GM19328 (cell line): Measurements from ENCODE around the gene EFCAB7.
A peak's percentile ranks its signal among the peaks of the same experiment; 100 is the strongest.

Experiments used
- ATAC-seq: cut with Tn5 transposase; IDR thresholded peaks from one replicate; pipeline ENCODE4 v1.9.1; 2021; ENCODE audit warnings: mild to moderate bottlenecking, moderate library complexity; ENCODE audit not compliant: unreplicated experiment

EFCAB7 gene

DNA sequence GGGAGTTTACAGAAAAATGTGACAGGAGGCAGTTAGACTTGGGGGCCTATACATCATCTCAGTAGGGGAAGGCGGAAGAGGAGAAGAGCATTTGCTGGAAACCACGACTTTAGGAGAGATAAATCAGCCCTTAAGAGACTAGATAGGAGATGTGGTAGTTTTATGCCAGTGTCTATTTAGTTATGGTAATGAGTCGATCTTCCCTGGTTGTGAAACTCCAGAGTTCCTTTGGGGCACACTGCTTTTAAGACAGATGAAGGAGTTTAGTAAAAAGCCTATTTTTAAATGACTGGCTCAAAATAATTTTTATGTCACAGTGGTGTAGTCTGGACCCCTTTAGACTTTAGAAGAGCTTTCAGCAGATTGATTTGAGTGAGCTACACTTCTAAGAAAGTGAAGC is 77.7 kb downstream of the EFCAB7 start:
- ATAC-seq = no peak

DNA sequence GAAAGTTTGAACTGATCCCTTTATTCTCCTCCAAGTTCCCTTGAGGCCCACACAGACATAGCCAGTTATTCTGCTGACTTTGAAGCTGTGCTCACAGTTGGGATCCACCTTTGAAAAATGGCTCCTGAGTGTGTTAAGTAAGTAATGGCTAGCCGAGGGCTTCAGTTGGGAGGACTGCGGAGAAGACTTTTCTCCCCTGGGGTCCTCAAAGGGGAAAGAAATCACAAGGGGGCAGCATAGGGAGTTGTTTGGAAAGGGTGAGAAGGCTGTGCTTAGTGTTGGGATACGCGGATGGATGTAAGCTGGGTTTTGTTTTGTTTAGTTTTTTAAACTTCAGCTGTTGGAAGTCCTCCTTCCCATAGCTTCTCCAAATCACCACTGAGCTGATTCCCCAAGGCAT is 78.1 kb downstream of the EFCAB7 start:
- no peak for ATAC-seq

DNA sequence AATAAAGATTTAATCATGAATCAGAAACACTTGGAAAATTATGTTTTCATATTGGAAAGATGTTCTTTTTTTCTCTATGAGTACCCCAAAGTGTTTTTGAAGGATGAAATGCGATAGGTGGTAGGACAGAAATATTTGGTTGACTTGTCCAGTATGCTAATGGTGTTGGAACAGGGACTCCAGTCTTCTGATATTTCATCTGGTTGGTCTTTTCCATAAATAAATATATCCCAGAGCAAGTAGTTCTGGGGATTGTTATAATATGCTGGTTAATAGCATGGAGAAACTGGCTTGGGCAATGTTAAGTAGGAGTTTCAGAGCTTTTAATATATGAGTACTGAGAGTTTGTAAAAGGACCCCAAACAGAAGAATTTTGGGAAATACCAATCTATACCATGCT is 78.6 kb downstream of the EFCAB7 start:
- ATAC-seq = no peak

DNA sequence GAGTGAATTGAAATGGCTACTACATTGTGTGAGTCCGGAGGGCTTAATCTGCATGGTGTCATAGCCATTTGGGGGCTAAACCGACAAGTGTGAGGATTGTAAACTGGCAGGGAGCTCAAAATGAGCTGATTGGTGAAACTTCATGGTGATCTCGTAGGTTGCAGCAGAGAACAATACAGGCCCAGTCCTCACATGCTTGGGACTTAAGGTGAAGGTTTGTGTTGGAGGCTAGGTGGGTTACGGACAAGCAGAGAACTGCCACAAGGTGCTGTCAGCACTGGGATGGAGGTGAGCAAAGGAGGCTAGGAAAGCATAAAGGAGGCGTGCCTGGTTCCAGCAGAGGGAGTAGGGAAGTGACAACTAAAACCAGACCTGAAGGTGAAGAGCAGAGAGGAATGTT is 79.3 kb downstream of the EFCAB7 start:
- no peak for ATAC-seq

DNA sequence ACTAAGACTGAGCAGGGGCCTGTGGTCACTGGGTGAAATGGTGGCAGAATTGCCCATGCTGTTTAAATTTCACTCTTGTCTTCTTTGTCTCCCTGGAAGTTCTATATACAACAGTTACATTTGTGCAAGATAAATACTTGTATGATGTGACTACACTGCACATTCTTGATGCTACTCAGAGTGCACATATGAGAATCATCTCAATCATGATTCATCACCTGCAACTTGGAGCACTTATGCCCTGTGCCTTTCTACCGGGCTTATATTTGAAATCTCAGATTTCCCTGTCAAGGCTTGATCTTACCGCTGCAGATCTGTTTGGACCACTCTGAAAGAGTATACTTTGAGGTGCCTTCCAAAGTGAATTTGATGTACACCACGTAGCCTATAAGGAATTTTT is 80.5 kb downstream of the EFCAB7 start:
- ATAC-seq = no peak

DNA sequence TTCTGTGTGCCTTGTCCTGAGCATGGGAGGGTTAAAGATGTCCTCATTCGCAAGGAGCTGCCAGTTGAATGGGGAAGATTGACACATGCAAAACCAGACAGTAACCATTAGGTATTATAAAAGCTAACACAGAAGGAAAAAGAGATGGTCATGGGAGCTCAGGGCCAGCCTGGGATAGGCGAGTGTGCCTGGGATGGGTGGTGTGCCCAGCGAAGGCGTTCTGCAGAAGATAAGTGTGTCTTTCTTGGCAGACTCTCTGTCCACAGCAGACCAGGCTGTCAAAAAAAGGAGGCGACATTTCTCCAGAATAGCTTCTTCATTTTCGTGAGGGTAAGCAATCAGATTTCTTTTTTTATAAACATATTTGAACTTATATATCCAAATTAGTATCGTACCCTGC is 84.0 kb downstream of the EFCAB7 start:
- no peak for ATAC-seq

DNA sequence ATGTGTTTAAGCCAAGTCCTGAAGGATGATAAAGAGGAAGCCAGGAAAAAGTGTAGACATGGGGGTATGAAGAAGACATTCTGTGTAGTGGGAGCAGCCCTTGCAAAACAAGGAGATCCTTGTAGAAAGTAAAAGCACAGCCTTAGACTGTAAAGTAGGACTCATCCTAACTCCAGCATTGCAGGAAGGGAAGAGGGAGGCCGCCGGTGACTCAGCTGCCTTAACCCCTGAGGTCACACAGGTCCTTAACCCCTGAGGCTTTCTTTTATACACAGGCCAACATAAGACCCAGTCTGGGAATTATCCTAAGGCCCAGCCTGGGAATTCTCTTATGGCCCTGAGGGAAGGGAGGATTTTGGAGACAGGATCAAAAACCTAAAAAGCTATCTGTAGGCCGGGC is 87.9 kb downstream of the EFCAB7 start:
- ATAC-seq = no peak

DNA sequence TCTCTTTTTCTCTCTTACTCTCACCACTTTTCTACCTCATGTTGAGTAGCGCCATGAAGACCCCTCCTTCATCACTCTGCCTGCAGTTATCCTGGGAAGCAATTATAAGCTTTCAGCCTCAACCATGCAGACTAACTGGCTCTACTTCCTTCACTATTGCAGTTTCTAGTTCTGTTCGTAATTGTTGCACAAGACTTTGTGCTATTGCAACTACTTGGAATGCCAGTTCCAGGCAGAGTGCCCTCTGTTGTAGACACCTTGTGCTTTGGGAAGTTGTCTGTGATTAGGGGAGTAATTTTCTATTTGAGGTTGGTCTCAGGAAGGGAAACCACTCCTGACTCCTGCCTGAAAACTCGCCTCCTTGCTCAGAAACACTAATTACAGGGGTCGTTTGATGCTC is 89.2 kb downstream of the EFCAB7 start:
- no peak for ATAC-seq

DNA sequence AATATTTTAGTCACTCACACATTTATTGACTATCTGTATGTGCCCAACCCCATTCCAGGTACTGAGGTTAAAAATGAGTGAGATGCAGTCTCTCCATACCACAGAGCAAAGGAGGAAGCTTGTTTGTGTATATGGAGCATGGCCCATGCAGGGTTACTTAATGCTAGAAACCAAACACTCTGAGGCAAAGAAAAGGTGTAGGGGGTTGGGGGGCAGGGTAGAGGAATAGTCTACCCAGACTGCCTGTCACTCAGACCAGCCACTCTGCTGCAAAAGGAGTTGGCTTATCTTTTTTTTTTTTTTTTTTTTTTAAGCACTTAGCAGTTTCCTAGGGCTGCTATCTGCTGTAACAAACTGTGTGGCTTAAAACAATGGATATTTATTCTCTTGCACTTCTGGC is 89.6 kb downstream of the EFCAB7 start:
- ATAC-seq = no peak

DNA sequence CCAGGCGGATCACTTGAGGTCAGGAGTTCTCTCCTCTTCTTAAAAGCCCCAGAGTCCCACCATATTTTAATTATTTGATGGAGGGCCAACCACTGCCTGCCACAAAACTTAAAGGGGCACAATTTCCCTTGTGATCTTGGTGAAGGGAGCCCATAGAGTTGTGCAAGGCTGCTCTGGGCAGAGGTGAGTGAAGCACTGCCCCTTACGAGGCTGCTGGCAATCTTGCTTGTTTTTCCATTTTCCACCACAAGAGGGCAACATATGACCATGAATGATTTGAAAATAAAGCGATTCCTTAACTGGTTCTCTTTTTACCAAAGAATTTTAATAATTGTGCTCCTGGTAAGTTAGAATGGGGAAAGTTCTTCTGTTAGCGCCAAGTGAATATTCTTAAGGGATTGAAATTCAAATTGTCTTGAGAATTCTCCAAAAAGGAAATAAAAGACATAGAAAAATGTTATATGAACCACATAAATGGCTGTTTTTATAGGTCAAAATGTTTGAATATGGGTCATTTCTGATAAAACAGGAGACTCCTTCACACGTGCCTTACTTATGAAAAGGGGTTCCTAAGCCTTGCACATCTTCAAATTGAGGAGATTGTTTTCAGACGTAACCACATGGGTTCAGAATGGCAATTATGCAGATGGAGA is 92.6 kb downstream of the EFCAB7 start:
- peak; percentile 67 for ATAC-seq

DNA sequence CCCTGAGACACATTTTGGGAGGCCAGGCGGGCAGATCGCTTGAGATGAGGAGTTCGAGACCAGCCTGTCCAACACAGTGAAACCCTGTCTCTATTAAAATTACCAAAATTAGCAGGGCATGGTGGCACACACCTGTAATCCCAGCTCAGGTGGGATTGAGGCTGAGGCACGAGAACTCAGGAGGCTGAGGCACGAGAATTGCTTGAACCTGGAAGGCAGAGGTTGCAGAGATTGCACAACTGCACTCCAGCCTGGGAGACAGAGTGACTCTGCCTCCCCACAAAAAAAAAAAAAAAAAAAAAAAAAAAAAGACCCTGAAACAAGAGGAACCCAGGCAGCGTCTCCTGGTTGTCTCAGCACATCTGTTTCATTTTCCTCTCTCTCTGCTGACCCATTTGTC is 94.1 kb downstream of the EFCAB7 start:
- no peak for ATAC-seq

DNA sequence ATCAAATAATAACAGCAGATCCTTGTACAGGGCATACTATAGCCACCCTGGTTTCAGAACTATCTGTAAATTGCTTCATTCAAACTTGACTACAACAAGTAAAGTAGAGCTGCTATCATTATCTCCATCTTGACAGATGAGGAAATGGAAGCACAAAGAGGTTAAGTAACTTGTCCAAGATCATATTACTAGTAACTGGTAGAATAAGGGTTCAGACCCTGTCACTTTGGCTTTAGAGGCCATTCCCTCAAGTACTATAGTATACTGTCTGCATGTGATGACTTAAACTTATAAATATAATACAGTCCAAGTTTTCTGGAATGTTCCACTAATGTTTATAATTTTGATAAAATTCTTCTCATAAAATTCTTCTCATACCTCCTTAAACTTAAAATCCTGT is 94.7 kb downstream of the EFCAB7 start:
- ATAC-seq = no peak

DNA sequence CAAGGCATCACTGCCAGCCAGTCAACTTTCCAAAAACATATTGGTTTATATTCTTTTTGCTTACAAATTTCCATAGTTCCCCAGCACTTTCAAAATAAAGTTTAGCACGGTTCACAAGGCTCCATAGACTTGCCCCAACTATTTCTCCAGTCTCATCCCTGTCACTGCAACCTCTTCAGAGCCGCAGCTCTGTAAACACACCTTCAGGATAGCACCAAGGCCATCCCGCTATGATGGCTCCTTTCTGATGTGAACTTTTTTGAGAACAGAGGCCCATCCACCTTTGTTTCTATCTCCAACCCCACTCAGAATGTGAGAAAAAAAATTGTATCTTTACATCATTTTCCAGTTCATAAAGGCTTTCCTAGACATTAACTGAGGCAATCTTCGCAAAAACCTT is 96.2 kb downstream of the EFCAB7 start:
- no peak for ATAC-seq

DNA sequence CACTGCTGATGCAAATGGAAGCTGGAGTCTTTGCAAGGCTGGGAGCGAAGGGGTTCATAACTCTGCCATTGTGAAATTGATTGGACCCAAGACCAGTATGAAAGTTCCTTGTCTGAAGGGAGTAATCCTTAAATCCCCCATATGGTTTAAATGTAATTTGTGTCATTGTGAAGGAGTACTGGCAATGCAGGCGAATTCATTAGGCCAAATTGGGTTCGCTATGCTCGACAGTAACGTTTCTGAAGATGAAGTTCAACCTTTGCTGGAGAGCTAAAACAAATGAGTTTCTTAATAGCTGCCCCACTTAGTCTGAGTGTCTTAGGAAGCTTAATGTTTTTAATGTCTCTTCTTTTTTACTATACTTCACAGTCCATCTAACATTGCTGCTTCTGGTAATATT is 97.3 kb downstream of the EFCAB7 start:
- ATAC-seq = no peak

DNA sequence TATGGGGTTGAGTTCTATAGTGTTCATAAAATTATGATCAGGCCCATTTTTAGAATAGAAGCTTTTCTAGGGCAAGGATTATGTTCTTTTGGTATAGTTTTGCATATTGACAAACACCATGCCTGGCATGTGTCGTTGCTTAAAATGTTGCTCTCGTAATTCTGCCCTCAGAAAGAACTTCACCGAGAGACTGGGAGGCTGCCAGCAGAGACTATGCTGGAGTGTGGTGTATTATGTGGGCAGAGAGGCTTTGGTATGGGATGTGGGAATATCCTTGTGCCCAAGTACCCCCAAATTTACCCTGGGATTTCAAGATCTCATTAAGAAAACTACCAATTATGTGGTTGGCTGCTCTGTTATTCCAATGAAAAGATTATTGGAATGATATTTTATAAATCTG is 97.8 kb downstream of the EFCAB7 start:
- ATAC-seq = no peak

DNA sequence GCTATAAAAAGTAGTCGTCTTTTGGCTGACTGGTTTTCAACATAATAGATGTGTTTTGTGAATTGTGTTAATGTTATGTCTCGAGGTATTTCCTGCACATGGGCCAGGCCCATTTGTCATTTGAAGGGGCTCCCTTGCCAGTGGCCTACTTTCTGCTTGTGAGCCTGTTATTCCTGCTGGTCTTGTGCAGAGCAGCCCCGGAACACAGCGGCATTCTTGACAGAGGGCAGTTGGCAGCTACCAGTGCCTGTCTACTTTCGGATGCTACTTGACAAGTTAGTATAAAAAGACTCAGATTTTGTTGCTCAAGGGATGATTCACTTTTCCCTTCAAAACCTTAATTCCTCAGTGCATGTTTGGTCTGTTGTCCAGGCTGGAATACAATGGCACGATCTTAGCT is 98.4 kb downstream of the EFCAB7 start:
- ATAC-seq = no peak
